ENCODE data around the gene TBX3. TPM values are rescaled to one million over a fixed set of nuclear protein-coding genes. Genes with fewer than 3 reads are reported as not detected.

The TBX3 gene
- total and polyA plus RNA-seq, 2 donors from 2014 or later, result 10.5 to 18.0 TPM

DNA sequence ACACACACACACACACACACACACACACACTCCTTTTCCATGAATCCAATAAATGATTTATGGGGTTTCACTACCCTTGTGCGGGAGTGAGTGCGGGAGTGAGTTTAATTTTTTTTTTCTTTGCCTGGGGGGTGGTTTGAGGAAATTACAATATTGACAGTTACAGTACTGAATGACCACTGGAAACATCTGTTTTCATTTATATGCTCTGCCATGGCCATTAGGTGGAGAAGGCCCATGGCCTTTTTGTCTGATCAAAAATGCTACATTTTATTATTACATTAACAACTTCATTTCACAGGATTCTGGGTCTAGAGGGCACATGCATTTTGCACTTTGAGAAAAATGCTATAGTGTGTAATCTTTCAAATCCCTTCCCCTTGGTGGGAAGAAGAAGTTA lies 5.9 kb downstream of the TBX3 start:
- H3K9me3 ChIP-seq (ENCODE audit: control insufficient read depth in 2 of 3, insufficient read depth in 1 of 3, low read length in 3 of 3), result no peaks in the 10 kb centered on the region
- intact Hi-C loops (cut with DNase I), result no loop called here
- FAIRE-seq (no peak), DNase-seq (peak in 1 of 5 donors; percentile 4)
- TF ChIP-seq, protein P1, sequence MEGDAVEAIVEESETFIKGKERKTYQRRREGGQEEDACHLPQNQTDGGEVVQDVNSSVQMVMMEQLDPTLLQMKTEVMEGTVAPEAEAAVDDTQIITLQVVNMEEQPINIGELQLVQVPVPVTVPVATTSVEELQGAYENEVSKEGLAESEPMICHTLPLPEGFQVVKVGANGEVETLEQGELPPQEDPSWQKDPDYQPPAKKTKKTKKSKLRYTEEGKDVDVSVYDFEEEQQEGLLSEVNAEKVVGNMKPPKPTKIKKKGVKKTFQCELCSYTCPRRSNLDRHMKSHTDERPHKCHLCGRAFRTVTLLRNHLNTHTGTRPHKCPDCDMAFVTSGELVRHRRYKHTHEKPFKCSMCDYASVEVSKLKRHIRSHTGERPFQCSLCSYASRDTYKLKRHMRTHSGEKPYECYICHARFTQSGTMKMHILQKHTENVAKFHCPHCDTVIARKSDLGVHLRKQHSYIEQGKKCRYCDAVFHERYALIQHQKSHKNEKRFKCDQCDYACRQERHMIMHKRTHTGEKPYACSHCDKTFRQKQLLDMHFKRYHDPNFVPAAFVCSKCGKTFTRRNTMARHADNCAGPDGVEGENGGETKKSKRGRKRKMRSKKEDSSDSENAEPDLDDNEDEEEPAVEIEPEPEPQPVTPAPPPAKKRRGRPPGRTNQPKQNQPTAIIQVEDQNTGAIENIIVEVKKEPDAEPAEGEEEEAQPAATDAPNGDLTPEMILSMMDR (IDR thresholded peaks at IDR 0.05; ENCODE audit: borderline replicate concordance, extremely low read depth, insufficient read depth), result no peak
- no peak overlapping the region for H3K27ac ChIP-seq (ENCODE audit: low read depth in 2 of 2, low read length in 2 of 2)
- H3K9ac ChIP-seq (ENCODE audit: low read length in 3 of 3), result peak overlapping the region in 2 of 3 donors; percentile 9 to 19
- peaks cover 0 to 9% (median 6%) of the 10 kb centered on the region in 3 donors for H3K36me3 ChIP-seq (ENCODE audit: control insufficient read depth in 2 of 3, insufficient read depth in 3 of 3, low read length in 3 of 3)
- no peak overlapping the region for H3K4me3 ChIP-seq (ENCODE audit: low read length in 3 of 3)
- H3K27me3 ChIP-seq (ENCODE audit: control insufficient read depth, insufficient read depth, low read length), result peaks cover 10% of the 10 kb centered on the region
- H3K4me1 ChIP-seq (ENCODE audit: control insufficient read depth in 2 of 3, insufficient read depth in 2 of 3, low read depth in 1 of 3, low read length in 3 of 3), result peaks cover 0 to 7% (median 0%) of the 10 kb centered on the region in 3 donors

DNA sequence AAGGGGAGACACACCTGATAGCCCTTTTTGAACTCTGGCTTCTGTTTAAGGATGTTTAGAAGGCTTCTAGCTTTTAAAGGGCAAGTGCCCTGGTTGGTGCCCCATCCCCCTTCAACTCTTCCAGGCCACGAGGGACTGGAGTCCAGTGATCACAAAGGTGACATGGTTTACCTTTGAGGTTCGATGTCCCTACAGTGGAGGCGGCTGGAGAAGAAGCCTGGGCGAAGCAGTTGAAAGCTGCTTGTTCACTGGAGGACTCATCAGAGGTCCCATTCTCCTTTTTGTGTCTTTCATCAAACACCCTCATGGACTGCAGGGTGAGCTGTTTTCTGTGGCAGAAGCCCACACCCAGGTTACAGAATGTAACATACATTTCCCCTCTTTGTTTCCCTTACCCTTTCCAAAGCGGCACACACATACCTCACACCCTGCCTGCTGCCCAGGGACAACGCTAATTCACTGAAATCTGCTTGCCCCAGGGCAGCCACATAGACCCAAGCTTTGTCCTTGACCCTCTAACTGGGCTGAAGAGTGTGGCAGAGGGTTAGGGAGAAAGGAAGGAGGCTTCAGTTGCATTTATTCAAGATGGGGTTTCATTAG lies 7.7 kb downstream of the TBX3 start:
- no peak overlapping the region for H3K4me3 ChIP-seq (ENCODE audit: low read length in 3 of 3)
- no peak overlapping the region for H3K9ac ChIP-seq (ENCODE audit: low read length in 3 of 3)
- FAIRE-seq (no peak), DNase-seq (peak in 1 of 5 donors; percentile 0)
- peak overlapping the region; percentile 30 to 41 for H3K27ac ChIP-seq (ENCODE audit: low read depth in 2 of 2, low read length in 2 of 2)
- TF ChIP-seq, protein P1 (IDR thresholded peaks at IDR 0.05; ENCODE audit: borderline replicate concordance, extremely low read depth, insufficient read depth), result no peak
- peaks cover 0 to 9% (median 6%) of the 10 kb centered on the region in 3 donors for H3K36me3 ChIP-seq (ENCODE audit: control insufficient read depth in 2 of 3, insufficient read depth in 3 of 3, low read length in 3 of 3)
- intact Hi-C loops (cut with DNase I), result no loop called here
- H3K27me3 ChIP-seq (ENCODE audit: control insufficient read depth, insufficient read depth, low read length), result peaks cover 6% of the 10 kb centered on the region
- H3K9me3 ChIP-seq (ENCODE audit: control insufficient read depth in 2 of 3, insufficient read depth in 1 of 3, low read length in 3 of 3), result no peaks in the 10 kb centered on the region
- peaks cover 0 to 10% (median 0%) of the 10 kb centered on the region in 3 donors for H3K4me1 ChIP-seq (ENCODE audit: control insufficient read depth in 2 of 3, insufficient read depth in 2 of 3, low read depth in 1 of 3, low read length in 3 of 3)

DNA sequence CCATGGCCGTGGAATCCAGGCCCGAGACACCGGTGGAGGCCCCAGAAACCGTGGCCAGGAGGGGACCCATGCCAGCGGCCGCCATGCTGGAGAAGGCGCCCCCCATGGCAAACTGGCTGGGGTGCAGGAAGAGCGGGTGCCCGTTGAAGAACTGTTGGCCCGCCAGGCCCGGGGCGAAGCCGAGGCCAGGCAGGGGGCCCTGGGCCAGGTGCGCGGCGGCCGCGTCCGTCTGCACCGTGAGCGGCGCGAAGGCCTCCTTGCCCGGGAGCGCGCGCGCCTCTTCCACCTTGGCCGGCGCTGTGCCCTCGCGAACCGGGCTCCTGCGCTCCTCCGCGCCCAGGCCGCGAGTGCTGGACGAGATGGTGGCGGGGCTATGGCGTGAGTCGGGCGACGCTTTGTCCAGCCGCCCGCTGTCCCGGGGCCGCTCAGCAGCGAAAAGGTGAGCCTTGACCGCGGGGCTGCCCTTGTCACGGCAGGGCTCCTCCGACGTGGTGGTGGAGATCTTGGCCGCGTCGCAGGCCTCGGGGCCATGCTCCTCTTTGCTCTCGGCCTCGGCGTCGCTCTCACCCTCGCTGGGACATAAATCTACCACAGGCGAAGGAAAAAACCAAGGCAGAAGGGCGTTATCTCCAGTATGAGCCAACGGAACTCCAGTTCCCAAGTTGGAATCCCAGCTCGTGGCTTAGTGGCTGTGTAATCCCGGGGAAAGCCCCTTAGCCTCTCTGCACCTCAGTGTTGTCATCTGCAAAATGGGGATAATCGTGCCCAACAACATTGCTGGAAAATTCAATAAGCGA lies 9.5 kb downstream of the TBX3 start:
- peaks cover 0 to 9% (median 2%) of the 10 kb centered on the region in 3 donors for H3K36me3 ChIP-seq (ENCODE audit: control insufficient read depth in 2 of 3, insufficient read depth in 3 of 3, low read length in 3 of 3)
- H3K9ac ChIP-seq (ENCODE audit: low read length in 3 of 3), result no peak overlapping the region

More for the DNA sequence above, 9.5 kb downstream of the TBX3 start:
- DNase-seq (peak in 2 of 5 donors; percentile 3 to 43), FAIRE-seq (no peak)
- Histone ChIP-seq H3K9me3 (ENCODE audit: control insufficient read depth in 2 of 3, insufficient read depth in 1 of 3, low read length in 3 of 3) (no peaks in the 10 kb centered on the region), H3K27ac (ENCODE audit: low read depth in 2 of 2, low read length in 2 of 2) (peak overlapping the region in 1 of 2 donors; percentile 69), H3K27me3 (ENCODE audit: control insufficient read depth, insufficient read depth, low read length) (peaks cover 4% of the 10 kb centered on the region), H3K4me3 (ENCODE audit: low read length in 3 of 3) (no peak overlapping the region), H3K4me1 (ENCODE audit: control insufficient read depth in 2 of 3, insufficient read depth in 2 of 3, low read depth in 1 of 3, low read length in 3 of 3) (peaks cover 0 to 10% (median 0%) of the 10 kb centered on the region in 3 donors)
- intact Hi-C loops (cut with DNase I), result no loop called here
- TF ChIP-seq, protein P1 (IDR thresholded peaks at IDR 0.05; ENCODE audit: borderline replicate concordance, extremely low read depth, insufficient read depth), result no peak
